HG03571 (cell line): ENCODE results near the gene ALDH9A1.
"Not testable (repeated sequence)": the region's sequence is repeated elsewhere in the genome, so short reads cannot be mapped to it uniquely, and the experiment has no call there.

ENCODE experiments used
- ATAC-seq: cut with Tn5 transposase; IDR thresholded peaks from one replicate; pipeline ENCODE4 v1.9.1; 2021; ENCODE audit not compliant: unreplicated experiment

Gene ALDH9A1

GRCh38 chr1:165688046-165688445 lies 10.3 kb downstream of the ALDH9A1 start:
- ATAC-seq: no peak

- ATAC-seq: peak; percentile 29
Measured at GRCh38 chr1:165686971-165687433, 11.4 kb downstream of the ALDH9A1 start.

DNA sequence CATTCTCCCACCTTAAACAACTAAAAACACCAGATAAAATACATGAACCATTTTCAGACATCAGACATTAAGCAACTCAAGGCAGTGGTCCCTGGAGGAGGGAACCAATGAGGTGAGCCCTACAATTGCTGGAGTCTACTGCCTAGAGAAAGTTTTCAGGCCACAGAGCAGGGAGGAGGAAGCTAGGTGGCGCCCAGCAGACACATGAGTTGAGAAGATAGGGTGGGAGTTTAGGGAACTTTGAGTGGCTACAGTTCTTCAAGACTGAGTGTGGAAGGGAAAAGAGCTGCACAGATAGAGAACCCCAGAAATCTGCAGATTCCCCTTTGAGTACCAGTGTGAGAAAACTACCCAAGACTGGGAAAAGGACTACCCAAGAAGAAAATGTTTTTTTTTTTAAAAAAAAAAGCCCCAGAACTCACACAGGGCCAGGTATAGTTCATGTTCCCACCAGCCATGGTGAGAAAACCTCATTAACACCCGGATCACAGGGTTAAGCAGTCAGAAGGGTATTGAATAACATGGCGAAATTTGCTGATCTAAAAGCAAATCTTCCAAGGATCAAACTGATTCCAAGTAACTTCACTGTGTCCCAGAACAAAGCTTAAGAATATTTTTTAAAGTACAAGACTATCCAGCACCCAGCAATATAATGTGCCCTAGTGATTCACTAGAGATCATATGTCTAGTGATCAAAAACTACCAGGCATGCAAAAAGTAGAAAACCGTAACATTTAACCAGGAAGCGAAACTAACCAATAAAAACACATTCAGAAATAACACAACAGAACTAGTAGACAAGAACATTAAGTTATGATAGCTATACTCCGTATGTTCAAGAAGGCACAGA lies 12.0 kb downstream of the ALDH9A1 start:
- peak; percentile 69 for ATAC-seq

DNA sequence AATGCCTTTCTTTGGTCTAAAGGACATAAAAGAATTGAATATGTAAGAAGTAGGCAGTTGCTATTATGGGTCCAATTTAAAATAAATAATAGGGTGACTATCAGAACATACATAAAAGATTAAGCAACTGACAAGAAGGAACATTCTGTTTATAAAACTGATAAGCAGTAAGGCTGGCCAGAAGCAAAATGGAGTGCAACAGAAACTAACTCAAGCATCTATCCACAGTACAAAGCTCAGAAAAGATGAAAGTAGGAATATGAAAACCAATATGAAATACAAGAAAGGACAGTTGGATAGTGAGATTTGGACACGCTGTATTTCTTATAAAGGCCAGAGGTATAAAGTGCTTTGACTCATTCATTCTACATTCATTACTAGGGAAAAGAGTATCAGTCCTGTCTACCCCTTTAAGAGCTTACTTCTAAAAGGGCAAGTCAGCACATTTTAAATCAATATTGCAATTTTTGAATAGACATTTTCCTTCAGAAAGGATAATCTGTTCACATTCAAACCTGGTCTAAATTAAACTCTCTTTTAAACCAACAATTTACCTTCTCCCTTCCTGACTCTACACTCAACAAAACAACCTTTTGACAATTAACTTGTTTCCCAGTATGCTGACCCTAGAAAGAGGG lies 14.4 kb downstream of the ALDH9A1 start:
- no peak for ATAC-seq

DNA sequence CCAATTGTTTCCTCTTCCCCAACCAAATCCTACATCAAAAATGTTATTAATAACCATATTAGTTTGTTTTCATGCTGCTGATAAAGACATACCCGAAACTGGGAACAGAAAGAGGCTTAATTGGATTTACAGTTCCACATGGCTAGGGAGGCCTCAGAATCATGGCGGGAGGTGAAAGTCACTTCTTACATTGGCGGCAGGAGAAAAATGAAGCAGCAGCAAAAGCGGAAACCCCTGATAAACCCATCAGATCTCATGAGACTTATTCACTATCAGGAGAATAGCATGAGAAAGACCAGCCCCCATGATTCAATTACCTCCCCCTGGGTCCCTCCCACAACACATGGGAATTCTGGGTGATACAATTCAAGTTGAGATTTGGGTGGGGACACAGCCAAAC lies 17.6 kb downstream of the ALDH9A1 start:
- not testable (repeated sequence) for ATAC-seq

DNA sequence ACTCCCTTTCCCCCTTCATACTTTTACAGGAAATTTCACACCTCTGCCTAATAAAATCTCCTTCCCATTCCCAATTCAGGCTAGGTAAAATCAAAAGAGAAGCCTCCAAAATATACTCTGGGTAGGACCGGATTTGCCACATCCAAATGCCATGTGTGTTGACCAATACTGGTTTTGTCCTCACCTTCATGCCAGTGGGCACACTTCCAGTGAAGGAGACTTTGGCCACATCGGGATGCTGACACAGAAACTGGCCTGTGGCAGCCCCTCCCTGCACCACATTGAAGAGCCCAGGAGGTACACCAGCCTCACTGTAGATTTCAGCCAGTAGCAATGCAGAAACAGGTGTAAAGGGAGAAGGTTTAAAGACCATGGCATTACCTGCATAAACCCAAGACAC lies 18.1 kb downstream of the ALDH9A1 start:
- no peak for ATAC-seq

GRCh38 chr1:165679282-165680036 lies 18.9 kb downstream of the ALDH9A1 start:
- no peak for ATAC-seq

- no peak for ATAC-seq
Measured at GRCh38 chr1:165678509-165678908, 19.9 kb downstream of the ALDH9A1 start.

GRCh38 chr1:165675794-165676193 lies 22.6 kb downstream of the ALDH9A1 start:
- ATAC-seq: no peak

- ATAC-seq: no peak
Measured at GRCh38 chr1:165674599-165674998, 23.8 kb downstream of the ALDH9A1 start.

DNA sequence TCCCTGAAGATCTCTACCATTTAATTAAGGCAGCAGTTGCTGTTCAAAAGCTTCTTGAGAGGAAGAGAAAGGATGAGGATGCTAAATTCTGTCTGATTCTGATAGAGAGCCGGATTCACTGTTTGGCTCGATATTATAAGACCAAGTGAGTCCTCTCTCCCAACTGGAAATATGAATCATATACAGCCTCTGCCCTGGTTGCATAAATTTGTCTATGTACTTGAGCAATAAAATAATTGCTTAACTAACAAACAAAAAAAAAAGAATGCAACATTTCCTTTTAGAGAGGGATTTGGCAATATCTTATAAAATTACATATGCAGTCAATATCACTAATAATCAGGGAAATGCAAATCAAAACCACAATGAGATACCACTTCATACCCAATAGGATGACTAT lies 26.8 kb downstream of the ALDH9A1 start:
- ATAC-seq: no peak

DNA sequence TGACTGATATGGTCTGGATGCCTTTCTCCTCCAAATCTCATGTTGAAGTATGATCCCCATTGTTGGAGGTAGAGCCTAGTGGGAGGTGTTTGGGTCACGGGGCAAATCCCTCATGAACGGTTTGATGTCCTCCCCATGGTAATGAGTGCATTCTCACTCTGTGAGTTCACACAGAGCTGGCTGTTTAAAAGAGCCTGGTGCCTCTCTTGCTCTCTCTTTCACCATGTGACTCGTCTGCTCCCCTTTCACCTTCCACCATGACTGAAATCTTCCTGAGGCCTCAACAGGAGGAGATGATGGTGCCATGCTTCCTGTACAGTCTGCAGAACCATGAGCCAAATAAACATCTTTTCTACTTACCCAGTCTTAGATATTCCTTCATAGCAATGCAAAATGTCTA lies 30.2 kb downstream of the ALDH9A1 start:
- no peak for ATAC-seq

- ATAC-seq: no peak
Measured at GRCh38 chr1:165666152-165666825, 32.1 kb downstream of the ALDH9A1 start.

- ATAC-seq: no peak
Measured at GRCh38 chr1:165662186-165662585, 36.2 kb downstream of the ALDH9A1 start.

- no peak for ATAC-seq
Measured at GRCh38 chr1:165661703-165662102, 36.7 kb downstream of the ALDH9A1 start.

DNA sequence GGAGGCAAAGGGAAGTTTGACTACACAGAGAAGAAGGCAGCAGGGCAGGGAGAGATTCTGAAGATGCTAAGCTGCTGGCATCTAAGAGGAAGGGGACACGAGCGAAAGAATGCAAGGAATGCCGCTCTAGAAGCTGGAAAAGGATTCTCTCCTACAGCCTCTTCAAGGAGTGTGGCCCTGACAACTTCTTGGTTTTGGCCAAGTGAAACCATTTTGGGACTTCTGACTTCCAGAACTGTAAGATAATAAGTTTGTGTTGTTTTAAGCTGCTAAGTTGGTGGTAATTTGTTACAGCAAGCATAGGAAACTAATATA lies 38.8 kb downstream of the ALDH9A1 start:
- no peak for ATAC-seq

- not testable (repeated sequence) for ATAC-seq
Measured at GRCh38 chr1:165658766-165659580, 39.4 kb downstream of the ALDH9A1 start.

DNA sequence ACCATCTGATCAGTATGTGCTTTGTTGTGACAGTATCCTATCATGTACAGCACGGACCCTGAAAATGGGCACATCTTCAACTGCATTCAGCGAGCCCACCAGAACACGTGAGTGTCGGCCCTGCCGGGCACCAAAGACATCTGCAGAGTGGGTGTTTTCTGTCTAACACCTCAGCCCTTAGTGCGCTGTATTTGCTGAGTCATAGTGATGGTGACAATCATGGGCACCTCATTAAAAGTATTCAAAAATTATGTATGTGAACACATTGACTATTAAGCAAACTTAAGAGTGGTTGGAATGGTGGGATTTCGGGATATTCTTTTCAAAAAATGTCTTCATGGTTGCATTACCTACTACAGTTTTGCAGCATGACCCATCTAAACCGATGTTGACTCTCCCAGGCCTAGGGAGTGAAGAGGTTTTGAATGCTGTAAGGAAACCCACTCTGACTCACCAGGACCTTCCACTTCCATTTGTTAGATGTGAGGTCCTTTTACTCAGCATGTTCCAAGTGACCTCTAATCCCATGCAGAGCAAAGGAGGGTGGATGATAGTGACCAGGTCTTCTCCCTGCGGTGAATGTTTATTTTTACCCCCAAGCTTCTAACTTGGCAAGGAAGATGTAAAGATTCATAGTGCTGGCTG lies 47.3 kb downstream of the ALDH9A1 start:
- ATAC-seq: no peak

DNA sequence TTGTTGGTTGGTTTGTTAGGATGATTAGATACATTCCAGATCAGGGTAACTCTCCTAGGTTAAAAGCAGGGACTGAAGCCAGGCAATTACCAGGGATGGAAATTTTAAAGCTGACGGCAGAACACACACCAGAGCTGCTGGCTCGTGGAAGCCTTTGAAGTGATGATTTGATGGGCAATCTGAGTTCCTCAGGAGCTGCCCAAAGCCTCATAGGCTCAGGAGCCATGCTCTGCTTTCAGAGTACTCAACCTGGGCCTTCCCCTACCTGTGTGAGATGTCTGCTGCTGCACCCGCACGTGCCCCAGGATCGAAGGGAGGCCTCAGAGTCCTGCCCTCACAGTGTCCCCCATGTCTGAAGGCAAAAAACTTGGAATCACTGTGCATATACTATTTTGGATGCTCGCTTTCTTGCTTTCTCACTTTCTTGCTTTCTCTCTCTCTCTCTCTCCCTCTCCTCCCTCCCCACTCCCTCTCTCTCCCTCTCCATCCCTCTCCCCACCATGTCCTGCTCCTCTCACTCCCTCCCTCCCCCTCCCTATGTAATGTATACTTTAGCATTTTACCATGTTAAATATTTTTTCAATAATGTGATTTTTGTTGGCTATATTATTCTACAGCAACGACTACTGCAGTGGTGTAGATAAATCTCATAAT lies 49.3 kb downstream of the ALDH9A1 start:
- ATAC-seq: no peak
